ENCODE data around the gene CCT2.

GRCh38 chr12:69627501-69627900, 42.2 kb downstream of the CCT2 start:
- no peak for TF ChIP-seq CTCF (conservative IDR thresholded peaks at IDR 0.05)
- no peak for TF ChIP-seq ZFX (IDR thresholded peaks at IDR 0.05)
